ENCODE measurements around the gene KICS2. TPM values are rescaled to one million over a fixed set of nuclear protein-coding genes. Genes with fewer than 3 reads are reported as not detected.

KICS2 gene
- polyA plus RNA-seq, 3 donors, result 2.7 to 5.5 (median 3.5) TPM

DNA sequence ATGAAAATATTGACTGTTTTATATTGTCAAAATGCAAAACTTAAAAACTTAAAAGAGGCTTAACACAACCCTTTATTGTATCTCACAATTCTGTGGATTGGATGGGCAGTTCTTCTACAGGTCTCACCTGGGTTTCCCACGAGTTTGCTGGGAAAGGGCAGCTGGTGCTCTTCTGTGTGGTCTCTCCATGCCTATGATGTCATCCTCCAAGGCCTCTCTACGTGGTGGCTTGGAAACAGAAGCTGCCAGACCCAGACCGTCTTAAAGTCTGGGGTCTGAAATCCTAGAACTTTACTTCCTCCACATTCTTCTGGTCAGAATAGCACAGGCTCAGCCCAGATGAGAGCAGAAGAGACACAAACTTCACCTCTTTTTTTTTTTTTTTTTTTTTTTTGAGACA lies 36.5 kb upstream of the KICS2 start:
- intact Hi-C loops (cut with micrococcal nuclease), result no loop called here
- TF ChIP-seq, protein P1, sequence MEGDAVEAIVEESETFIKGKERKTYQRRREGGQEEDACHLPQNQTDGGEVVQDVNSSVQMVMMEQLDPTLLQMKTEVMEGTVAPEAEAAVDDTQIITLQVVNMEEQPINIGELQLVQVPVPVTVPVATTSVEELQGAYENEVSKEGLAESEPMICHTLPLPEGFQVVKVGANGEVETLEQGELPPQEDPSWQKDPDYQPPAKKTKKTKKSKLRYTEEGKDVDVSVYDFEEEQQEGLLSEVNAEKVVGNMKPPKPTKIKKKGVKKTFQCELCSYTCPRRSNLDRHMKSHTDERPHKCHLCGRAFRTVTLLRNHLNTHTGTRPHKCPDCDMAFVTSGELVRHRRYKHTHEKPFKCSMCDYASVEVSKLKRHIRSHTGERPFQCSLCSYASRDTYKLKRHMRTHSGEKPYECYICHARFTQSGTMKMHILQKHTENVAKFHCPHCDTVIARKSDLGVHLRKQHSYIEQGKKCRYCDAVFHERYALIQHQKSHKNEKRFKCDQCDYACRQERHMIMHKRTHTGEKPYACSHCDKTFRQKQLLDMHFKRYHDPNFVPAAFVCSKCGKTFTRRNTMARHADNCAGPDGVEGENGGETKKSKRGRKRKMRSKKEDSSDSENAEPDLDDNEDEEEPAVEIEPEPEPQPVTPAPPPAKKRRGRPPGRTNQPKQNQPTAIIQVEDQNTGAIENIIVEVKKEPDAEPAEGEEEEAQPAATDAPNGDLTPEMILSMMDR (IDR thresholded peaks at IDR 0.05), result no peak
- H3K27me3 ChIP-seq (ENCODE audit: control insufficient read depth in 2 of 2, insufficient read depth in 2 of 2, low read length in 2 of 2), result no peaks in the 10 kb centered on the region
- no peaks in the 10 kb centered on the region for H3K79me2 ChIP-seq (ENCODE audit: insufficient read depth, low read length)
- H4K20me1 ChIP-seq (ENCODE audit: insufficient read depth, low read length), result no peaks in the 10 kb centered on the region
- H3K27ac Mint-ChIP-seq, result peak overlapping the region in 1 of 7 donors; percentile 18
- H3K4me3 Mint-ChIP-seq, result no peak overlapping the region
- no peaks in the 10 kb centered on the region for H3K36me3 ChIP-seq (replicated peaks in 1 of 2; ENCODE audit: control insufficient read depth in 1 of 2, insufficient read depth in 2 of 2, low read length in 2 of 2)
- WGBS (ENCODE audit: insufficient coverage), result 70% methylated on average over 1 of the region's 3 CpGs
- H3K36me3 Mint-ChIP-seq, result no peaks in the 10 kb centered on the region
- H3K4me2 ChIP-seq (replicated peaks; ENCODE audit: extremely low read depth, low read length, poor library complexity, severe bottlenecking), result no peak overlapping the region
- H3K27ac ChIP-seq (ENCODE audit: low read depth in 1 of 2, low read length in 2 of 2), result no peak overlapping the region
- H3K9ac ChIP-seq (ENCODE audit: insufficient read depth, low read length, poor library complexity, severe bottlenecking), result no peak overlapping the region
- no peak for DNase-seq
- no peaks in the 10 kb centered on the region for H3K4me1 ChIP-seq (ENCODE audit: control insufficient read depth in 1 of 2, insufficient read depth in 2 of 2, low read length in 2 of 2)
- H3K9me3 ChIP-seq (replicated peaks in 1 of 2; ENCODE audit: control insufficient read depth in 1 of 2, insufficient read depth in 1 of 2, low read length in 2 of 2), result no peaks in the 10 kb centered on the region
- no peaks in the 10 kb centered on the region for H3K9me3 Mint-ChIP-seq
- H3K4me3 ChIP-seq (replicated peaks in 1 of 3; ENCODE audit: low read depth in 2 of 3, low read length in 3 of 3), result no peak overlapping the region
- H2AFZ ChIP-seq (ENCODE audit: insufficient read depth, low read depth, low read length, poor library complexity, severe bottlenecking), result no peak overlapping the region
- peaks cover 2% of the 10 kb centered on the region for H3K4me1 Mint-ChIP-seq
- H3K27me3 Mint-ChIP-seq (ENCODE audit: low read depth in 3 of 3), result peaks cover 0 to 3% (median 1%) of the 10 kb centered on the region in 3 donors

DNA sequence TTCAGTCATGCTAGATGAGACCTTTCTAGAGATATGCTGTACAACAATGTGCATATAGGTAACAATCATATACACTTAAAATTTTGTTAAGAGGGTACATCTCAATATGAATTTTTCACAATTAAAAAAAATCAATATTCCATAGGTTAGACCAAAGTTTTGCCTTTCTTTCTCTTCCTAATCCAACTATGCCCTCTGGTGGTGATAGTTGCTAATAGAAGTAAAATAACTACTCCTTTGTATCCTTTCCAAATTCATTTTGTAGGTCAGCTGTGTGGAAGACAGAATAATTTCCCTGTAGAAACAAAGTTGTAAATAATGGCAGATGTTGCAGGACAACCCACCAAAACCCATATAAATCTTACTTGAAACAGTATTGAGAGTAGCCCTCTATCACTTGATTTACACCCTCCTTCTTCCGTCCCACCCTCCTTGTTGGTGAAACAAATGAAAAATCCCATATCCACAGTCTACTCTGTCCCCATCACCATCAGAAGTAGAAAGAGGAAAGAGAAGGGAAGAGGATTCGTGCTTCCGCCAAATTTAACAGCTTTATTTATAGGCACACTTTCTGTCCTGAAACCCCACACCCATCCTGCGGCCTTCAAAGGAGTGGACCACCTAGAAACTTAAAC lies 34.2 kb upstream of the KICS2 start:
- H3K4me3 Mint-ChIP-seq, result no peak overlapping the region
- Histone ChIP-seq H3K4me3 (replicated peaks in 1 of 3; ENCODE audit: low read depth in 2 of 3, low read length in 3 of 3) (no peak overlapping the region), H2AFZ (ENCODE audit: insufficient read depth, low read depth, low read length, poor library complexity, severe bottlenecking) (no peak overlapping the region), H3K9me3 (replicated peaks in 1 of 2; ENCODE audit: control insufficient read depth in 1 of 2, insufficient read depth in 1 of 2, low read length in 2 of 2) (no peaks in the 10 kb centered on the region), H4K20me1 (ENCODE audit: insufficient read depth, low read length) (no peaks in the 10 kb centered on the region), H3K4me1 (ENCODE audit: control insufficient read depth in 1 of 2, insufficient read depth in 2 of 2, low read length in 2 of 2) (peaks cover 0 to 2% of the 10 kb centered on the region in 2 donors), H3K4me2 (replicated peaks; ENCODE audit: extremely low read depth, low read length, poor library complexity, severe bottlenecking) (no peak overlapping the region), H3K79me2 (ENCODE audit: insufficient read depth, low read length) (no peaks in the 10 kb centered on the region), H3K27me3 (ENCODE audit: control insufficient read depth in 2 of 2, insufficient read depth in 2 of 2, low read length in 2 of 2) (no peaks in the 10 kb centered on the region), H3K36me3 (replicated peaks in 1 of 2; ENCODE audit: control insufficient read depth in 1 of 2, insufficient read depth in 2 of 2, low read length in 2 of 2) (no peaks in the 10 kb centered on the region), H3K27ac (ENCODE audit: low read depth in 1 of 2, low read length in 2 of 2) (no peak overlapping the region), H3K9ac (ENCODE audit: insufficient read depth, low read length, poor library complexity, severe bottlenecking) (no peak overlapping the region)
- peak; percentile 29 to 62 (median 44) for DNase-seq
- WGBS (ENCODE audit: insufficient coverage), result no CpG with 5 or more reads among the region's 4 CpGs
- H3K4me1 Mint-ChIP-seq, result peaks cover 13% of the 10 kb centered on the region
- H3K27me3 Mint-ChIP-seq (ENCODE audit: low read depth in 3 of 3), result no peaks in the 10 kb centered on the region
- intact Hi-C loops (cut with micrococcal nuclease), result loop anchor here (2.0 kb wide), 2 partner anchors 415 to 417 kb away; no protein-coding TSS in a partner anchor
- H3K36me3 Mint-ChIP-seq, result no peaks in the 10 kb centered on the region
- no peak overlapping the region for H3K27ac Mint-ChIP-seq
- TF ChIP-seq, protein P1 (IDR thresholded peaks at IDR 0.05), result peak; percentile 82
- no peaks in the 10 kb centered on the region for H3K9me3 Mint-ChIP-seq
